Activated naive CD8-positive, alpha-beta T cell treated with anti-CD3 and anti-CD28 coated beads, Interleukin-2, amount 50 U/mL, for 16 hours (primary cell): Measurements from ENCODE around the gene PTPN22.

Experiments used
- DNase-seq: peaks from one replicate; pipeline ENCODE4 v3.0.0-alpha.2; 2020; ENCODE audit warnings: low read depth, low spot score

The PTPN22 gene

DNA sequence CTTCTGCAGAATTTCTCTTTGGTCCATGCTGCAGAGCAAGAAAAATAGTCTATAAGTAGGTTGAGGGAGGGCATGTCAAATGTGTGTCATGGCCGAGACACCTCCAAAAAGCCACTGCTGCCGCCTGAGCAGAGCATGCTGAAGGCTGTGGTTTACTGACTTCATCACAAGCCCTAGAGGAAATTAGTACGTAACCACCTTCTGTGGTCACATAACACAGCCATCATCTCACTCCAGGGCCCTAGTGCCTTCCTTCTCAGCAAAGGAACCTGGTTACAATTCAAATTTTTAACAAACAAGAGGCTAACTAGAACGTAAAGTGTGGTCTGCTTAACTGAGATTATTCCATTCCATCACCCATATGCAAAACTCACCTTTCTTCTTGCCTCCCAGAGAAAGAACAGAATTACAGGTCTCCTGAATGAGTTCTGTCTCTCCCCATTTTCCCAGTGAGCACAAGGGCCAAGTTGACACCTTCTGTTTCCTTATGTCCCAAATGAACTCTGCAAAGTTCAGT is at the start of gene PTPN22:
Gene PTPN22, minus strand, starts transcription at position 116 of the 517 bp plus-strand sequence.
- peak; percentile 55 for DNase-seq

DNA sequence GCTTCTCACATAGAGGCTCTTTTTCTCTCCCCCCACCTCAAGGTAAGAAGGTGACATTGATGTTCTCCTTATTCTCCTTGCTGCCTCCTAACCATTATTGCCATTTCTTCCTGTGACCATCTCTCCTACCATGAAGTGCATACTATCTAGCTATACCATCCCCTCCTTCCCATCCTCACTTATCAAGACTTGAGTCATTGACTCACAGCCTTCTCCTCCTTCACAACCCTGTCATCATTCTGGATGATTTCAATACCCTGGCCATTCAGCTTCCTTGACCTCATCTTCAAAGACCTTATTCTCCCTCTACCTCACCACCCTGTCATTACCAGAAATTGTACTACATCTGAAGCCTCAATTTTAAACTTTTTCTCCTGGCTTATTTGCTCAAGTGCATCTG is 46.7 kb upstream of the PTPN22 start:
- DNase-seq = no peak

- no peak for DNase-seq
Measured at GRCh38 chr1:113917400-113918082, 46.0 kb upstream of the PTPN22 start.

DNA sequence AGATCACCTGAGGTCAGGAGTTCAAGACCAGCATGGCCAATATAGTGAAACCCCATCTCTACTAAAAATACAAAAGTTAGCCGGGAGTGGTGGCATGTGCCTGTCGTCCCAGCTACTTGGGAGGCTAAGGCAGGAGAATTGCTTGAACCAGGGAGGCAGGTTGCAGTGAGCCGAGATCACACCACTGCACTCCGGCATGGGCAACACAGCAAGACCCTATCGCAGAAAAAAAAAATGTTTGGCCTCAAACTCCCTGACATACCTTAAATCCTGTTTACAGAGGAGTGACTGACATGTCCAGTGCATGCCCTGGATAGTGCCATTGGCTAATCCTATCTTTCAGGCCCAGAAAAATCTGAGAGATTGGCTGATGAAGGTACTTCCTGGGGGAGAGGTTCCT is 45.5 kb upstream of the PTPN22 start:
- DNase-seq = no peak

- no peak for DNase-seq
Measured at GRCh38 chr1:113913887-113914664, 42.6 kb upstream of the PTPN22 start.

GRCh38 chr1:113913312-113913668 is 41.8 kb upstream of the PTPN22 start:
- DNase-seq = no peak

- no peak for DNase-seq
Measured at GRCh38 chr1:113912594-113913311, 41.2 kb upstream of the PTPN22 start.

GRCh38 chr1:113905435-113905861 is 33.9 kb upstream of the PTPN22 start:
- no peak for DNase-seq

- DNase-seq = peak; percentile 92
Measured at GRCh38 chr1:113904674-113905434, 33.3 kb upstream of the PTPN22 start, which contains the start of the genes AP4B1 and DCLRE1B. Gene AP4B1, minus strand, starts transcription at chr1:113904799. Its CDS starts 82 bp downstream, at chr1:113904717. Gene DCLRE1B, plus strand, starts transcription at chr1:113905326. Its CDS starts 261 bp downstream, at chr1:113905587.

DNA sequence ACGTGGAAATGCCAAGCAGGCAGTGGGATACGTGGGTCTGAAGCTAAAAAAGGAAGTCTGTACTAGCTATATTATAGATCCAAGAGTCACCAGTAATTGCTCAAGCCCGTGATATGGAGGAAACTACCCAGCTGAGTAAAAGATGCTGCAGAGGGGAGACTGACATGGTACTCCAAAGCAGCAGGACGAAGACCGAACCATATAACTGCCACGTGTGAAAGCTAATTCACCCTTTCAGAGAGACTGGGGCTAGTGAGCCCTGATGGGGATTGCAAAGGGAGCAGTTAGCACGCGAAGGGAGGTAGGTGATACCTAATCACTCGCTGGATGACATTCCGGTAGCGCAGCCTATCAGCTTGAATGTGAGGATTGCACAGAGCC is 32.8 kb upstream of the PTPN22 start:
- DNase-seq = peak; percentile 14

DNA sequence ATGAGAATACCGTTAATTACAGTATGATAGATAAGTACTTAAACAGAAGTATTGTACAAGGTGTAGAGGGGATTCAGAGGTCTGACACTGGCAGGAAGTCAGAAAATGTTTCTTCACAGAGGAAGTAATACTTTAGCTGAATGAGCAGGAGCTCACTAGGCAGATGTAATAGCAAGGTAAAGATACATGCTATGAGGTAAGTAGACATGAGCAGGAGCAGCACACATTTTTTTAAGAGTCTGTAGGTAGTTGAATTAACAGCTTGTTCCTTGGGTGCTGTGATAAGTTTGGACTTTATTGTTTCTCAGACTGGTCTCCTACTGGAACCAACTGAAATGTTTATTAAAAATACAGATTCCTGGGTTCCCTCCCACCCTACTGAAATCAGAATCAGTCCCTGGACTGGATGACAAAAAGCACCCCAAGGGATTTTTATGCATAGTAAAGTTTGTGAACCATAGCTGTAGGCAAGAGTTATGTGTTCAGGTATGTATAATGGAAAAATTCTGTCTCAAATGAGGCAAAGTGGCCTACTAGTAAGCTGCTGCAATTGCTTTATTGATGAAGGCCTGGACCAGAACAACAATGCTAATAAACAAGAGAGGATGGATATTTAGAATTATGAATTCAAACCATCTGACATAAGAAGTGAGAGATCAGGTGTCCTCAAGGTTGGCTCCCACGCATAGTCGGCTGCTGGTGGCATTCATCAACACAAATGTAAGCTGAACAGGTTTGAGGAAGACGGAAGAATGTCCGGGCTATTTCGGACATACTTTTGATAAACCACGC is 32.2 kb upstream of the PTPN22 start:
- DNase-seq = no peak

GRCh38 chr1:113901191-113901590 is 29.7 kb upstream of the PTPN22 start:
- no peak for DNase-seq

- no peak for DNase-seq
Measured at GRCh38 chr1:113899111-113899510, 27.6 kb upstream of the PTPN22 start.

DNA sequence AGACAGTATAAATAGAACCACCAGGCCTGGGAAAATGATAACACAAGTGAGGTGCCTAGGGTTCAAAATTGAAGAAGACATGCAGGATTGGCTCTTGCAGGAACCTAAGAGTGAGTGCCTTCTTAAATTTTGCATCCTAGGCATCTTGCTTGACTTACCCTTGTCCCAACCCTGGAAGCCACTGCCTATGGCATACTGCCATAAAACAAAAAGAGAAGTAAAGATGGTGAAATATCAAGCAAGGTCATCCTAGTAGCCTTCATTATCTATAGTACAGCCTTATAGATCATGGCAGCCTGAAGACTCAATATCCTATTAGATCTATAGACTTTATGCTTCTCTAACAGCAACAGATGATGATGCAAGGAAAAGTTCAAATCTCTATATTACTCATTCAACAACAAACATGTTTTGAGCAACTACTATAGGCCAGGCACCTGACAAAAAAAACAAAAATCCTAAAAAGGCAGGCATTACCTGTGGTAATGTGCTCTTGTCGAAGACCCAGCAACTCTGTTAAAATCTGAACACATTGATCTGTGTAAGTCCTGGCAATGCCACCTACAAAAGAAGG is 26.8 kb upstream of the PTPN22 start:
- DNase-seq = no peak

DNA sequence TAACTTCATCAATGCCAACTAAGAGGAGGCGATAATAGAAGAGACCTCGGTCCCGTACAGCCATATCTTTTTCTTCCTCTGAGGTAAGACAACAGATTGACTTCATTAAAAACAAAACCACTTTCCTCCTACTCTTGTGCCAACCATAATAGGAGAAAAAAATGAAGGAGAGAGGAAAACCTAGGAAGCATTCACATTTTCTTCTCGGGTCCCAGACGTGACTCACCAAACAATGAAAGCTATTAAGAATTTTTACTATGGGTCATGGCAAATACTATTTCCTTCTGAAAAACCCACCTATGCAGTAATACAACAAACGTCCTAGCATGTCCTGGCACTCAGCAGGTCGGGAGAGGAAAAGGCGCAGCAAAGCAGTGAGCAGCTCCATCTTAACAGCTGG is 24.4 kb upstream of the PTPN22 start:
- DNase-seq = no peak

- DNase-seq = no peak
Measured at GRCh38 chr1:113895098-113895497, 23.6 kb upstream of the PTPN22 start.

DNA sequence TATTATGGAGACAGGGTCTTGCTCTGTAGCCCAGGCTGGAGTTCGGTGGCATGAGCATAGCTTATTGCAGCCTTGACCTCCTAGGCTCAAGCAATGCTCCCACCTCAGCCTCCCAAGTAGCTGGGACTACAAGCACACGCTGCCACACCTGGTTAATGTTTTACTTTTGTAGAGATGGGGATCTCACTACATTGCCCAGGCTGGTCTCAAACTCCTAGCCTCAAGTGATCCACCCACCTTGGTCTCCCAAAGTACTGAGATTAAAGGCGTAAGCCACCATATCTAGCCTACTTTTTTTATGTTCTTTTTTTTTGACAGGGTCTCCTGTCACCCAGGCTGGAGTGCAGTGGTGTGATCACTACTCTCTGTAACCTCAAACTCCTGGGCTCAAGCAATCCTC is 21.8 kb upstream of the PTPN22 start:
- no peak for DNase-seq

GRCh38 chr1:113891631-113892220 is 20.2 kb upstream of the PTPN22 start:
- no peak for DNase-seq

DNA sequence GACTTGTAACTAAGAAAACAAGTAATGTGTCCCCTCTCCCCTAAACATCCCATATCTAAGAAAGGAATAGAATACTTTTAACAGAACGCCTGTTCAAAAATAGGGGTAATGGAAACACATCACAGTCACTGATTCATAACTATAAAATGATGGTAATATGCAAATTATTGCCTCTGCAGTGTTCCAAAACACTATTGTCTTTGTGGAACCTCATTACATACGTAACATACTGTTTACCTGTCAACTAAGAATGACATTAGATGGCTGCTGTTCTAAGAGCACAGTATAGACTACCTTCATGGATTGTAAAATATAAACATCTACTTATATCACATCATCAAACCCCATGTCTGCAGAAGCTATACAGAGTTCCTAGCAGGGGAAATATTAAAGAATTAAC is 19.3 kb upstream of the PTPN22 start:
- DNase-seq = no peak
